ENCODE measurements around the gene FANCC.

FANCC gene

DNA sequence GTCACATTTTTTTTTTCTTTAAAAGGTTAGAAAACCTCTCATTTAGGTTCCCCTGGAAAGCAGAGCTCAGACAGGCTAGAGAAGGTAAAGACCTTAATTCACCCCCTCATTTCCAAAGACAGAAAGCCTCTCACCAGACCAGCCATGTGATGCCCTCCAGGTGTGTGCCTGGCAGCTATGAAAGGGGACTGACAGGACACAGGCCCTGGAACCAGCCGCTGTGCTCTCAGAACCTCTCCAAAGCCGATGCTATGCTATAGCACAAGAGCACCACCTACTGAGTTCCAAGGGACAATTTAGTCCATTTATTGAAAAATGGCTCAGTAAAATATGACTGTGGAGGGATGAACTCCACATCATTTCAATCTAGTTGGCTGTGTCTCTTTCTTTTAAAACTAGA is 48.8 kb downstream of the FANCC start:
- no peaks in the 10 kb centered on the region for H3K36me3 ChIP-seq (ENCODE audit: insufficient read depth, insufficient read length, low read length)
- no peak overlapping the region for H3K4me3 ChIP-seq (ENCODE audit: insufficient read length, low read depth)
- H3K27me3 ChIP-seq (ENCODE audit: insufficient read depth, insufficient read length) = no peaks in the 10 kb centered on the region
- DNase-seq (ENCODE audit: low read depth, low spot score) = no peak
- no peaks in the 10 kb centered on the region for H3K4me1 ChIP-seq (ENCODE audit: insufficient read depth, insufficient read length)
- no peak overlapping the region for H3K9ac ChIP-seq (ENCODE audit: insufficient read length, low read depth)
- no peaks in the 10 kb centered on the region for H3K9me3 ChIP-seq (ENCODE audit: insufficient read depth, low read length)
- TF ChIP-seq YY1 (IDR thresholded peaks at IDR 0.05; ENCODE audit: insufficient read depth, insufficient read length) (no peak), SUZ12 (IDR thresholded peaks at IDR 0.05; ENCODE audit: extremely low read depth, insufficient read depth, insufficient read length) (no peak), ZNF274 (IDR thresholded peaks at IDR 0.05; ENCODE audit: low read depth, low read length) (no peak)

DNA sequence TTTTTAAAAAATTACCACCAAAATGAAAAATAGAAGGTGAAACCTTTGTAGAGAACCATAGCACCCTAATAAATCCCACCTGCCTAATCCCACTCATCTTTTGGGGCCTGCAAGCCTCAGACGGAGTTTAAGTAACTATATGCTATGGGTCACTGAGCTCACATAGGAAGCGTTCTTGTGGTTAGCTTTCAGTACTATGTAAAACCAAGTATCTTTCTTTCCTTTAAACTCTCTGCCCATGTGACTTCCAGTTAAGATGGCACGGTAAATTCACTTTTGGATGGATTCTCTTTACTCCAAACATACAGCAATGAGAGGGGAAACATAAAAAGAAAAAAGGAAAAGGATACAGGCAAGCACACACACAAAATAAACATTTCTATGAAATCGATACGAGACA is 50.9 kb downstream of the FANCC start:
- no peak for DNase-seq (ENCODE audit: low read depth, low spot score)
- H3K27me3 ChIP-seq (ENCODE audit: insufficient read depth, insufficient read length) = no peaks in the 10 kb centered on the region
- no peak overlapping the region for H3K4me3 ChIP-seq (ENCODE audit: insufficient read length, low read depth)
- H3K36me3 ChIP-seq (ENCODE audit: insufficient read depth, insufficient read length, low read length) = no peaks in the 10 kb centered on the region
- no peaks in the 10 kb centered on the region for H3K4me1 ChIP-seq (ENCODE audit: insufficient read depth, insufficient read length)
- TF ChIP-seq YY1 (IDR thresholded peaks at IDR 0.05; ENCODE audit: insufficient read depth, insufficient read length) = no peak
- TF ChIP-seq SUZ12 (IDR thresholded peaks at IDR 0.05; ENCODE audit: extremely low read depth, insufficient read depth, insufficient read length) = no peak
- TF ChIP-seq ZNF274 (IDR thresholded peaks at IDR 0.05; ENCODE audit: low read depth, low read length) = no peak
- no peaks in the 10 kb centered on the region for H3K9me3 ChIP-seq (ENCODE audit: insufficient read depth, low read length)
- no peak overlapping the region for H3K9ac ChIP-seq (ENCODE audit: insufficient read length, low read depth)

DNA sequence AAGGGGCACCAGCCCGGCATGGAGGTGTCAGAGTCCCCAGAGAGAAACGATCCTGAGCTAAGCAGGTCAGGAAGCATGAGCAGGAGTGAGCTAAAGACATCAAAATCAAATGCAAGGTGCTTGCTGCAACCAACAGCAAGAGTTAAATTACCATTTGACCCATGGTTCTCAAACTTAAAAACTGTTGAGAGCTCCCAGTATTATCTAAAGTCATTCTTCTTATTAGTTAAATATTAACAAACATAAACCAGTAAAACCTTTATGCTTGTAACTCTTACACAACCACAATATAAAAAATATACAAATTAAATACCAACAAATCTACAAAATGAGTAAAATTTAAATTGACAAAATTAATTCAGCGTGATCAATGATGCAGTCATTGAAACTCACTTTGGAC is 51.5 kb downstream of the FANCC start:
- Histone ChIP-seq H3K9me3 (ENCODE audit: insufficient read depth, low read length) (no peaks in the 10 kb centered on the region), H3K4me1 (ENCODE audit: insufficient read depth, insufficient read length) (no peaks in the 10 kb centered on the region), H3K4me3 (ENCODE audit: insufficient read length, low read depth) (no peak overlapping the region), H3K9ac (ENCODE audit: insufficient read length, low read depth) (no peak overlapping the region), H3K36me3 (ENCODE audit: insufficient read depth, insufficient read length, low read length) (no peaks in the 10 kb centered on the region), H3K27me3 (ENCODE audit: insufficient read depth, insufficient read length) (no peaks in the 10 kb centered on the region)
- TF ChIP-seq YY1 (IDR thresholded peaks at IDR 0.05; ENCODE audit: insufficient read depth, insufficient read length) = no peak
- TF ChIP-seq ZNF274 (IDR thresholded peaks at IDR 0.05; ENCODE audit: low read depth, low read length) = no peak
- no peak for DNase-seq (ENCODE audit: low read depth, low spot score)

DNA sequence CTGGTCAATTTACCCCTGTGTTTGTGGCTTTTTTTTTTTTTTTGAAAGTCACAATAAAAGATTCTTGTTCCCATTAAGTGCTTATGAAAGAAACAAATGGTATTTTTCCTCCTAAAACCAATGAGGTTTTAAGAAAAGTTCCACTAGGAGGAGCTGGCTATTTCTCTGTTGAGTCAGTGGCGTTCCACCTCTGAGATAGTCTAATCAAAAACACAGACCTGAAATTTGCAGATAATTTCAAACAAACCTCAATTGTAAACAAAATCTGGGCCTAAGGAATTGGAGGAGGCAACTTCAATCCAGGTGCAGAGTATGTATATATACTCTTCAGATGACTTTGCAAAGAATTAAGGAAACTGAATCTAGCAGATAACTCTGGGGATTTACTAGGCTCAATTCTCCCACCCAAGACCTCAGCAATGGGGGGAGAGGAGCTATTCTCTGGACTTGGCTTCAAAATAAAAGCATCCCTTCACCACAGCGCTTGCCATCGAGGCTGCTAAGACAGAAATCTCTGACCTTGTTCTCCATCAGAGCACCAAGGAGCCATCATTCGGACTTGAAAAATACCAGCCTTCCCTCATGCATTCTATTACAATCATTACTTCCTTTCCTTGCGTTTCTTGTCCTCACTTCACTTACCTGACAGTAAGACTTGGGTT is 52.4 kb downstream of the FANCC start:
- Histone ChIP-seq H3K9ac (ENCODE audit: insufficient read length, low read depth) (no peak overlapping the region), H3K27me3 (ENCODE audit: insufficient read depth, insufficient read length) (no peaks in the 10 kb centered on the region), H3K4me1 (ENCODE audit: insufficient read depth, insufficient read length) (no peaks in the 10 kb centered on the region), H3K4me3 (ENCODE audit: insufficient read length, low read depth) (no peak overlapping the region), H3K36me3 (ENCODE audit: insufficient read depth, insufficient read length, low read length) (no peaks in the 10 kb centered on the region), H3K9me3 (ENCODE audit: insufficient read depth, low read length) (no peaks in the 10 kb centered on the region)
- no peak for DNase-seq (ENCODE audit: low read depth, low spot score)
- TF ChIP-seq SUZ12 (IDR thresholded peaks at IDR 0.05; ENCODE audit: extremely low read depth, insufficient read depth, insufficient read length) (no peak), YY1 (IDR thresholded peaks at IDR 0.05; ENCODE audit: insufficient read depth, insufficient read length) (no peak), ZNF274 (IDR thresholded peaks at IDR 0.05; ENCODE audit: low read depth, low read length) (no peak)

DNA sequence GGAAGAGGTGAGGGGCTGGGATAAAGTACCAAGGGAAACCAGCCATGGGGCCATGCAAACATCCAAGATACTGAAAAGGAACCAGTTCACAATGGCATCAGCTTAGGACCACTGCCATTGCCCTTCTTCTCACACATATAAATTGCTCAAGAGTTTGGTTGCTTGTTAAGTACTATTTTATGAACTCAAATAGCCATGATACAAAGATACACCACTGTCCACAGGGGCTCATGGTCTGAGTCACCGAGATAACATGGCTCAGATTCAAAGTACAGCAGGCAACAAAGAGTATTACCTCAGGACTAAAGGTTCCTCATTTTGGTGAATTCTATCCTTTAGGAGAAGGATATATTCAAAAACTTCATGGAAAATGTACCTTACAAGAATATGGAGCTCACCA is 55.6 kb downstream of the FANCC start:
- no peaks in the 10 kb centered on the region for H3K36me3 ChIP-seq (ENCODE audit: insufficient read depth, insufficient read length, low read length)
- no peaks in the 10 kb centered on the region for H3K4me1 ChIP-seq (ENCODE audit: insufficient read depth, insufficient read length)
- no peak overlapping the region for H3K9ac ChIP-seq (ENCODE audit: insufficient read length, low read depth)
- H3K27me3 ChIP-seq (ENCODE audit: insufficient read depth, insufficient read length) = no peaks in the 10 kb centered on the region
- H3K4me3 ChIP-seq (ENCODE audit: insufficient read length, low read depth) = no peak overlapping the region
- TF ChIP-seq ZNF274 (IDR thresholded peaks at IDR 0.05; ENCODE audit: low read depth, low read length) (no peak), SUZ12 (IDR thresholded peaks at IDR 0.05; ENCODE audit: extremely low read depth, insufficient read depth, insufficient read length) (no peak), YY1 (IDR thresholded peaks at IDR 0.05; ENCODE audit: insufficient read depth, insufficient read length) (no peak)
- H3K9me3 ChIP-seq (ENCODE audit: insufficient read depth, low read length) = no peaks in the 10 kb centered on the region
- DNase-seq (ENCODE audit: low read depth, low spot score) = no peak

DNA sequence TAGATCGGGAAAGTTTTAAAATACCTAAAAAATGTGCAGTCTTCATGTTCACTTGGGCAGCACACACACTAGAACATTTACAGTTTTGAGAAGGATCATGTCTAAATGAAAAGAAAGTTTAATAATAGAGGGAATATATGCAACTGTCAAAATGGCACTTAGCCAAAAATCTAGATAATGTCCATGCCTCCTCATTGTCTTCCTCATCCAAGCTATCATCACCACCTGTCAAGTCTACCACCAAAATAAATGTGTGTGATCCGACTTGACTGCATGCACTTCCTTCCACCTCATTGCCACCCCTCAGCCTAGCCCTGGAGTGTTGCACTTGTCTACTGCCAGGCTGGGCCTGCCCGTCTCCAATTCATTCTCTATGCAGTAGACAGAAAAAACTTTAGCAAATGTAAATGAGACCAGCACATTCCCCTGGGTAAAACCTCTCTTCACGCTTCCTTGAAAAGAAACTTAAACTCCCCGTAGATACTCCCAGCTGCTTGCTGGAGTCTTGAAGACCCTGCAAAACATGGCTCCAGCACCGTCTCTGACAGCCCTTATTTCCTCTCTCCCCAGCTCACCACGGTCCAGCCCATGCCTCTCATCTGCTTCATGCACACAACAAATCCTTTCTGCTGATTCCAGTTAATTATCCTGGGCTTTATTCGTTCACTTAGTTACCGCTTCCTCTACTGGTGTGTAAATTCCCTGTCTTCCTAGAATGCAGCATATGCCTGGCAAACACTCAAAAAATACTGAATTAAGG is 66.9 kb downstream of the FANCC start:
- Histone ChIP-seq H3K27me3 (ENCODE audit: insufficient read depth, insufficient read length) (no peaks in the 10 kb centered on the region), H3K4me3 (ENCODE audit: insufficient read length, low read depth) (no peak overlapping the region), H3K9ac (ENCODE audit: insufficient read length, low read depth) (no peak overlapping the region), H3K4me1 (ENCODE audit: insufficient read depth, insufficient read length) (peaks cover 6% of the 10 kb centered on the region), H3K36me3 (ENCODE audit: insufficient read depth, insufficient read length, low read length) (peaks cover 22% of the 10 kb centered on the region), H3K9me3 (ENCODE audit: insufficient read depth, low read length) (no peaks in the 10 kb centered on the region)
- no peak for TF ChIP-seq YY1 (IDR thresholded peaks at IDR 0.05; ENCODE audit: insufficient read depth, insufficient read length)
- no peak for TF ChIP-seq ZNF274 (IDR thresholded peaks at IDR 0.05; ENCODE audit: low read depth, low read length)
- TF ChIP-seq SUZ12 (IDR thresholded peaks at IDR 0.05; ENCODE audit: extremely low read depth, insufficient read depth, insufficient read length) = no peak
- DNase-seq (ENCODE audit: low read depth, low spot score) = no peak

DNA sequence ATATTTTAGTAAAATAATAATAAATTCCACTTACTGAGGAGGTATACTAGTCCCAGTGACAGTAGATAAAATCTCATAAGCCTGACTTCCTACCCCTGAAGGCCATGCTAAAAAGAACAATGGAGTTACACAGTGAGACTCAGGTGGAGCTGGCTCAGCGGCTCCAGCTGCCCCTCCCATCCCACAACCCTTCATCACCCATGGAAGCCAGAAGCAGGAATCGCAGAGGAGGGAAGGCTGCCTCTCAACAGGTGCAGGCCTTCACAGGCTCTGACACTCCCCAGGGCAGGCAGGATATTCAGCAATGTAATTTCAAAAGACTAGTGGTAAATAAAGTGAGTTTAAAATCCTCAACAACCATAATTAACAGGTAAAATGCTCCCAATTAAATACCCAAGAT is 67.5 kb downstream of the FANCC start:
- Histone ChIP-seq H3K4me1 (ENCODE audit: insufficient read depth, insufficient read length) (peaks cover 6% of the 10 kb centered on the region), H3K9me3 (ENCODE audit: insufficient read depth, low read length) (no peaks in the 10 kb centered on the region), H3K9ac (ENCODE audit: insufficient read length, low read depth) (no peak overlapping the region), H3K36me3 (ENCODE audit: insufficient read depth, insufficient read length, low read length) (peaks cover 22% of the 10 kb centered on the region), H3K27me3 (ENCODE audit: insufficient read depth, insufficient read length) (no peaks in the 10 kb centered on the region), H3K4me3 (ENCODE audit: insufficient read length, low read depth) (no peak overlapping the region)
- TF ChIP-seq SUZ12 (IDR thresholded peaks at IDR 0.05; ENCODE audit: extremely low read depth, insufficient read depth, insufficient read length) = no peak
- TF ChIP-seq ZNF274 (IDR thresholded peaks at IDR 0.05; ENCODE audit: low read depth, low read length) = no peak
- no peak for TF ChIP-seq YY1 (IDR thresholded peaks at IDR 0.05; ENCODE audit: insufficient read depth, insufficient read length)
- DNase-seq (ENCODE audit: low read depth, low spot score) = no peak
